ENCODE measurements around the gene TRPV3. TPM values are rescaled to one million over a fixed set of nuclear protein-coding genes. Genes with fewer than 3 reads are reported as not detected.

The TRPV3 gene
- total RNA-seq, 1 experiment from 2014 or later: 0.13 TPM

GRCh38 chr17:3532859-3533142 is 24.8 kb downstream of the TRPV3 start:
- ChIA-PET POLR2A (ENCODE audit: low non-redundant PET) (no interaction called here), CTCF (no interaction called here)
- TF ChIP-seq CTCF (conservative IDR thresholded peaks at IDR 0.05; ENCODE audit: low read depth, low read length) (no peak), EZH2 (IDR thresholded peaks at IDR 0.05; ENCODE audit: borderline replicate concordance, low read depth, low read length, poor library complexity, severe bottlenecking) (no peak)
- Histone ChIP-seq H3K4me1 (ENCODE audit: insufficient read depth, low read length, poor library complexity, severe bottlenecking) (no peaks in the 10 kb centered on the region), H3K27me3 (replicated peaks; ENCODE audit: insufficient read depth, low read depth, low read length, poor library complexity) (no peaks in the 10 kb centered on the region), H3K27ac (ENCODE audit: low read depth, low read length, poor library complexity, severe bottlenecking) (no peak overlapping the region), H3K9me3 (ENCODE audit: low read depth, low read length, poor library complexity, severe bottlenecking) (no peaks in the 10 kb centered on the region), H3K36me3 (ENCODE audit: insufficient read depth, low read length, poor library complexity, severe bottlenecking) (no peaks in the 10 kb centered on the region), H3K4me3 (ENCODE audit: low read depth, low read length, poor library complexity, severe bottlenecking) (no peak overlapping the region)
- DNase-seq (ENCODE audit: low spot score): no peak
- no TSS peak for BruUV-seq (replicated peaks)
- intact Hi-C loops (cut with micrococcal nuclease; ENCODE audit: unreplicated experiment): no loop called here

- H3K27me3 ChIP-seq (replicated peaks; ENCODE audit: insufficient read depth, low read depth, low read length, poor library complexity): no peaks in the 10 kb centered on the region
- H3K4me3 ChIP-seq (ENCODE audit: low read depth, low read length, poor library complexity, severe bottlenecking): no peak overlapping the region
- intact Hi-C loops (cut with micrococcal nuclease; ENCODE audit: unreplicated experiment): no loop called here
- H3K27ac ChIP-seq (ENCODE audit: low read depth, low read length, poor library complexity, severe bottlenecking): no peak overlapping the region
- TF ChIP-seq EZH2 (IDR thresholded peaks at IDR 0.05; ENCODE audit: borderline replicate concordance, low read depth, low read length, poor library complexity, severe bottlenecking): no peak
- TF ChIP-seq CTCF (conservative IDR thresholded peaks at IDR 0.05; ENCODE audit: low read depth, low read length): no peak
- CTCF ChIA-PET: no interaction called here
- H3K36me3 ChIP-seq (ENCODE audit: insufficient read depth, low read length, poor library complexity, severe bottlenecking): no peaks in the 10 kb centered on the region
- POLR2A ChIA-PET (ENCODE audit: low non-redundant PET): no interaction called here
- no peaks in the 10 kb centered on the region for H3K9me3 ChIP-seq (ENCODE audit: low read depth, low read length, poor library complexity, severe bottlenecking)
- DNase-seq (ENCODE audit: low spot score): no peak
- no peaks in the 10 kb centered on the region for H3K4me1 ChIP-seq (ENCODE audit: insufficient read depth, low read length, poor library complexity, severe bottlenecking)
- BruUV-seq (replicated peaks): no TSS peak
These were observed 25.3 kb downstream of the TRPV3 start for GRCh38 chr17:3532106-3532858.

GRCh38 chr17:3531266-3532101 is 26.1 kb downstream of the TRPV3 start:
- intact Hi-C loops (cut with micrococcal nuclease; ENCODE audit: unreplicated experiment): no loop called here
- POLR2A ChIA-PET (ENCODE audit: low non-redundant PET): no interaction called here
- no peaks in the 10 kb centered on the region for H3K27me3 ChIP-seq (replicated peaks; ENCODE audit: insufficient read depth, low read depth, low read length, poor library complexity)
- no peak for TF ChIP-seq EZH2 (IDR thresholded peaks at IDR 0.05; ENCODE audit: borderline replicate concordance, low read depth, low read length, poor library complexity, severe bottlenecking)
- TF ChIP-seq CTCF (conservative IDR thresholded peaks at IDR 0.05; ENCODE audit: low read depth, low read length): no peak
- no TSS peak for BruUV-seq (replicated peaks)
- no peaks in the 10 kb centered on the region for H3K4me1 ChIP-seq (ENCODE audit: insufficient read depth, low read length, poor library complexity, severe bottlenecking)
- no peaks in the 10 kb centered on the region for H3K36me3 ChIP-seq (ENCODE audit: insufficient read depth, low read length, poor library complexity, severe bottlenecking)
- no peak overlapping the region for H3K4me3 ChIP-seq (ENCODE audit: low read depth, low read length, poor library complexity, severe bottlenecking)
- CTCF ChIA-PET: interaction anchor here (0.5 kb wide), 1 partner anchor 567 kb away, joined by 10 read pairs; no protein-coding TSS in a partner anchor
- H3K9me3 ChIP-seq (ENCODE audit: low read depth, low read length, poor library complexity, severe bottlenecking): no peaks in the 10 kb centered on the region
- DNase-seq (ENCODE audit: low spot score): no peak
- no peak overlapping the region for H3K27ac ChIP-seq (ENCODE audit: low read depth, low read length, poor library complexity, severe bottlenecking)
